Measurements from ENCODE around the gene TSSK2.

- TF ChIP-seq CTCF (IDR thresholded peaks at IDR 0.05; ENCODE audit: control extremely low read depth in 1 of 3, insufficient read depth in 1 of 3, low read depth in 1 of 3, low read length in 3 of 3) (no peak), HDAC2 (IDR thresholded peaks at IDR 0.05; ENCODE audit: borderline replicate concordance in 1 of 2, low read depth in 2 of 2, low read length in 2 of 2) (no peak), JUND (IDR thresholded peaks at IDR 0.05; ENCODE audit: low read length) (no peak), POLR2A (IDR thresholded peaks at IDR 0.05; ENCODE audit: control extremely low read depth in 1 of 2, low read depth in 2 of 2, low read length in 2 of 2) (no peak), POLR2AphosphoS5 (IDR thresholded peaks at IDR 0.05; ENCODE audit: low read depth, low read length) (no peak), MAX (IDR thresholded peaks at IDR 0.05) (no peak), RAD21 (IDR thresholded peaks at IDR 0.05 in 1 of 2, conservative IDR thresholded peaks at IDR 0.05 in 1 of 2; ENCODE audit: low read depth in 2 of 2, low read length in 2 of 2) (no peak), SUZ12 (IDR thresholded peaks at IDR 0.05; ENCODE audit: low read length) (no peak), ASH2L (IDR thresholded peaks at IDR 0.05; ENCODE audit: low read length) (no peak)
These were observed 22.3 kb upstream of the TSSK2 start for GRCh38 chr22:19108807-19109197.

Data from H1 (cell line).